KBM-7 (cell line): ENCODE measurements around the gene TBC1D21.

ENCODE experiments used
- DNase-seq: peaks from one replicate; pipeline ENCODE4 v3.0.0-alpha.2; 2015
- in situ Hi-C: fragments of 300-500 bp; cut with MboI; formaldehyde crosslinking; loops from 2 replicates; pipeline ENCODE4 v1.14.3; 2020; ENCODE audit warnings: low sequenced_read_pairs, low pct_unique_long_range_greater_than_20kb, mixed read lengths

TBC1D21 gene

DNA sequence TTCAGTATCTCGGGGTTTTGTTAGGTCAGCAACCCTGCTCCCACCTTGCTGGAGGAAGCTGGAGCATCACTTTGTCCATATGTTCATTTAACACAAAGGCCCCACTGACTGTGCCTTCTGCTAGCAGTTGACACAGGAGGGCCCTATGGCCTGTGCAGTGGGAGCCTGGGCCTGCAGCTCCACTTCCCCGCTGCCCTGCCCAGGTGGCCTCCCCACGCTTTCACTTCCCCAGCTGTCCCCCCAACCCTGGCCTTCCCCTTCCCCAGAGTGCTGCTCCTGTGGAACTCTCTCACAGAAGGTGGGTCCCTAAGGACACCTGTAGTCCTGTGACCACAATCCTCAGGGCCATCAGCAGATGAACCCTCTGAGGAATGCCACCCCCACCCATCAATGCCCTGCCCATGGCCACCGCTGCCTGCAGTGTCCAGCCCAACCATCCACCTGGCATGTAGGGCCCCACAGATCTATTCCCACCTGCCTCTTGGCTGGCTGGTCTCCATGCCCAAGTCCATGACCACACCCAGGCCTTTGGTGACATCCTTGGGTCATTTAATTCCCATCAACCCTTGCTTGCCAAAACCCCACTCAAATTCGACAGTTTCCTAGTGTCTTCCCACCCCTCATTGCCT is 13.5 kb downstream of the TBC1D21 start:
- in situ Hi-C loops, result no loop called here
- DNase-seq, result no peak

DNA sequence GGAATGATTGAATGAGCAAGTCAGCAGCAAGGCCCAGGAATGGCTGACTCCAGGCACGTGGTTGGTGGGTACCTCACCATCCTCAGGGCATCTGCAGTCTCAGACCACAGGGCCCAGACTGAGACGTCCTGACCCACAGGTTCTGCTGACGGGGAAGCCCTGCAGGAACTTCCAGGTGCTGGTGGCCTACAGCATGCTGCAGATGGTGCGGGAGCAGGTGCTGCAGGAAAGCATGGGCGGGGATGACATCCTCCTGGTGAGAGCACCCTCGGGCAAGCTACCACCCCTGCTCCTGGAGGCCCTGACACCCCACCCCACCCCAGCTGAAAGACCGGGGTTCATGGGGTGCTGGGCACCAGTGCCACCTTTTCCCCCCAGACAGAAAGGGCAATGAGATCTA is 14.1 kb downstream of the TBC1D21 start:
- DNase-seq, result no peak
- in situ Hi-C loops, result no loop called here

DNA sequence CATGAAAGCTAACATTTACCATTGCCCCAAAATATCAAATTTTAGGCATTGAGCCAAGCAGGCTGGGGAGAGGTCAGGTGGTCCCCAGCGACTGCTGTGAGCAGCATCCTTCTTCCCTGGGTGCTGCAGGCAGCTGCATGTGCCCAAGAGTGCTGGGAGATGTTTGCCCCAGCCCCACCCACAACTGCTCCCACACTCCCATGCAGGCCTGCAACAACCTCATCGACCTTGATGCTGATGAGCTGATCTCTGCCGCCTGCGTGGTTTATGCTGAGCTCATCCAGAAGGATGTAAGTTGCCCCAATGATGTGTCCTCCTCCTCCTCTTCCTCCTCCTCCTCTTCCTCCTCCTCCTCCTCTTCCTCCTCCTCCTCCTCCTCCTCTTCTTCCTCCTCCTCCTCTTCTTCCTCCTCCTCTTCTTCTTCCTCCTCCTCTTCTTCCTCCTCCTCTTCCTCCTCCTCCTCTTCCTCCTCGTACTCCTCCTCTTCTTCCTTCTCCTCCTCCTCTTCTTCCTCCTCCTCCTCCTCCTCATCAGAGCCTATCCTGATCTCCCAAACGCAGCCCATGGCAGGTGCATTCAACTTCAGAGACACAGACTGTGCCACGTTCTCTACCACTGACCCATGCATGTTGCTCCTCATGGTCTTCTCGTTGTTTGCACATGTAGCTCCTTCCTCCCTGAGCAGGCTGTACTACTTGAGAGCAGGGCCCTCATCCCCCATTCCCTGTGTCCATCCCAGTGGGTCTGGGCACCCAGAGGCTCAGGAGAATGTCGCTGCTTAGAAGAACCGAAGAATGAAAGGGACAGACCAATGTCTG is 15.1 kb downstream of the TBC1D21 start:
- in situ Hi-C loops, result no loop called here
- no peak for DNase-seq

DNA sequence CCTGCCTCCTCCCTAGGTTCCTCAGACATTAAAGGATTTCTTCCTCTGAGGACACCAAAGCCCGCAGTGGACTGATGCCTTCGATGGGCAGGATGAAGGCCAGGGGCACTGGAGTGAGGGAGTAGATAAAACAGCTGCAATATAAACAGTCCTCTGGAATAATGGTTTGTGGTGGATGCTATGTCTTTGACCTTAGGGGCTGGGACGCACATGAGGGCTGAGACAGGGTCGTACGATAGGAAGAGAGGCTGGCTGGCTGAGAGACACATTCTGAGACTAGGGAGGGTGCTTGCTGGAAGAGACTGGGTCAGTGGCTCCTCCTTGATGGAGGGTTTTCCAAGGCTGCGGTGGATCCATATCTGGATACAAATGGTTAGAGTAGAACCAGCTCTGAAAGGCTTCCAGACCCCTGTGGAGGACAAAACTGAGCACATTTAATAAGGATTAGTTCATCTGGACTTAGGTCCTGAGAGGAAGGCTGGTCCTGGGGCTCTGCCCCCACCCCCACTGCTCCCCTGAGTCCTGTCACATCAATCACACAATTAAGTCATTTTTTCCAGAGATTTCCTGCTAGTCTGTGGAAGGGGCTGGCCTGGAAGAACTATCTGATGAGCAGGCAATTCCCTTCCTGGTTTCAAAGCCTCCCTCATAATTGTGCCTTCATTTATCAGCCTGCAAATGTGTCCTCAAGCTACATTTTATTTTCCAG is 15.8 kb downstream of the TBC1D21 start:
- in situ Hi-C loops, result no loop called here

DNA sequence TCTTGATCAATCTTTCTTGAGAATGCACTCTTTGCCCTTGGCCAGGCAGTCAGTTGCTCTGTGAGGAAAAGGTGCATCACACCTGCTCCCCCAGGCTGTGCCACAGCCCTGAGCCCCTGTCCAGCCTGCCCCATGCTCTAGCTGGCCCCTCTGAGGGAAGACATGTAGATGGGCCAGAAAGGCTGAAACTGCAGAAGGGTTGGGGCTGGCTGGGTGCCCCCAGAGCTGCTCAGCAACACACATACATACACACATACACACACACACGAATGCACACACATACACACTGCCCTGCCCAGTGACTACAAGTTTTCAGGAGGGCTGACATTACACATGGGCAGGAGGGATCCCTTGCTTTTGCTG is 16.4 kb downstream of the TBC1D21 start:
- no peak for DNase-seq
- in situ Hi-C loops, result no loop called here

More for the DNA sequence above, 15.8 kb downstream of the TBC1D21 start:
- DNase-seq, result no peak

DNA sequence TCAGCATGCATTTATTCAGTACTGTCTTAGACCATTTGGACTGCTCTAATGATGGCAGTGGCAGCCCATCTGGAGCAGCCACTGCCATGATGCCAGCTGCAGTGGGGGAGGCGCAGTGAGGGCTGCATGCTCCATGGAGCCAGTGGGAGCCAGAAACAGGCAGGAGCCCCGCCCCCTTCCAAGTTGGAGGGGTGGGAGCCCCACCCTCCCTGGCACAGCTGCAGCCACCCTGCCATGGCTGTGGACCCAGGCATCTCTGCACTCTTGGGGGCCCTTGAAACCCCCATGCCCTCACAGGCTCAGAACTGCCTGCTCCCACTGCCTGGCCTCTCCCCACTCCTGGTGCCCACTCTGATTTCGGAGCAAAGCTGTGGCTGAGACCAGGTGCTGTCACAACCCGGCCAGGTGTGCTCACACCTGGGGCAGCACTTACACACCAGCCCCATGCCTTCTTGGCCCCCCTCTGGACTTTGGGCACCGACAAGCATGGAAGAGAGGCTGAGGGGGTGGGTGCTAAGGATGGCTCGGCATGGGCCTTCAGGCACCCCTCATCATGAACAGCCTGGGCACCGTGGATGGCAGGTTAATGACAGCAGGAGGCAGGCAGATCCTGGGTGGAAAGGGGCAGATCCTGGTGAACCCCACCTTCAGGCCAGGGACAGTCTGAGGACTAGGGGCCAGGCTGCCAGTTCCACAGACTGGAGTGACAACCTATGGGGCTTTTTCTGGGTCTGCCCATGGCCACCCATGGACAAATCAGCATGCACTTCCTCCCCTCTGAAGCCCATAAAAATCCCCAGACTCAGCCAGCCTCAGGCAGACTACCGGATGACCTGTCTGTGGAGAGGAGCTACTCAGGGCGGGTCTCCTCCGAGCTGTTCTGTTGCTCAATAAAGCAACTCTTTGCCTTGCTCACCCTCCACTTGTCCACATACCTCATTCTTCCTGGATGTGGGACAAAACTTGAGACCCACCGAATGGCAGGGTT is 18.3 kb downstream of the TBC1D21 start:
- in situ Hi-C loops, result no loop called here
- no peak for DNase-seq

DNA sequence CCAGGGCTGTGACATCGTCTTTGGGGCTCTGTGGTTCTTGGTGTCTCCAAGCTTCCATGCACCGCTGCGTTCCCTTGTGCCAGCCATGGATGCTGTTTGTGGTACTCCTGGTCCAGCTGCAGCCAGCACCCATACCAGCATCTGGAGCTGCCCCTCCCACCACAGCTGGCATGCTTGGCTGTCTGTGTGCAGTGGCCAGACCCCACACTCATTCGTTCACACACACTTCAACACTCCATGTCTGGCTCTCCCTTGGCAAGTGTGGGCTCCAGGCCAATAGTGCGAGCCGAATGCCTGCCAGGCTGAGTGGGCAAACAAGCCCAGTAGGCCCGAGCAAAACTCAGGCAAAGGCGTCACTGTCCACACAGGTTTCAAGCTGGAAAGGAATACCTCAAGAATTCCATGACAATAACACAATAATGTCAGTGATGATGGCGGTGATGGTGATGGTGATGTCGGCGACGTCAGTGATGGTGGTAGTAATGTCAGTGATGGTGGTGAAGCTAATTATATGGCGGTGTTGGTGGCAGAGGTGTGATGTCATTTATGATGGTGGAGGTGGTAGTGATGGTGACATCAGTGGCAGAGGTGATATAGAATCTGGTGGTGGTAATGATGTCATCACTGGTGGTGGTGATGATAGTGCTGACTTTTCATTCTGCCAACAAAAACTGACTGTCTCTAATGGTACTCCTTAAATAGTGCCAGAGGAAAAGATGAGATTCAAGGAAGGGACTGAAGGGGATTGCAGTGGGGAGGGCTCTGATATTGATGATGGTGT is 19.3 kb downstream of the TBC1D21 start:
- in situ Hi-C loops, result no loop called here
- no peak for DNase-seq

DNA sequence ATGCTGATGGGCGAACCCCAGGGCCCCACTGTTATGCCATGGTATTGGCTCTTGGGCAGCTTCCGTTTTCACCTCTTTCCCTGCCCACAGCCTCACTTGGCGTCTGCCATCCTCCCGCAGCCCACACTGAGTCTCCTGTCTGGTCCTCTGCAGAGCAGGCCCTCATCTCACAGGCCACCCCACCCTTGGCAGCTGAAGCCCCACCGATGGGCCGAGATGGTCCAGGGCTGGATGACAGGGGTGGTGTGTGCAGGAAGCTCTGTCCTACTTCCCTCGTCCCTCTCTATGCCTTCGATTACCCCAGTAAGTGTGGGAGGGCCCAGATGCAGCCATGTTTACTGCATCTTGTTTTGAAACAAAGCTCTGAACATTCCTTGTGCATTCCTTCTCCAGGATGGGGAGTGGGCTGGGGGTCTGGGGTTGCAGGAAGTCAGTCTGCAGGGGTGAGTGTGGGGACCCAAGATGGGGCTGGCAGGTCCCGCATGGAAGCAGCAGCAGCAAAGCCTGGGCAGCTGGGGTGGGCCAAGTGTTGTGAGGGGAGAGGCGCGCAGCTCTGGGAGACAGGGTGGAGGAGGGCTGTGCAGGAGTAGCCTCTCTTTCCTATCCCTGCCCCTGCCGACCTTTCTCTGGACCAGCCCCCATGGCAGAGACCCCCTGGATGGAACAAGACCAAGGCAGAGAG is 20.9 kb downstream of the TBC1D21 start:
- DNase-seq, result no peak
- in situ Hi-C loops, result no loop called here

GRCh38 chr15:73897441-73898261 is 24.3 kb downstream of the TBC1D21 start:
- in situ Hi-C loops, result no loop called here
- DNase-seq, result peak; percentile 89

DNA sequence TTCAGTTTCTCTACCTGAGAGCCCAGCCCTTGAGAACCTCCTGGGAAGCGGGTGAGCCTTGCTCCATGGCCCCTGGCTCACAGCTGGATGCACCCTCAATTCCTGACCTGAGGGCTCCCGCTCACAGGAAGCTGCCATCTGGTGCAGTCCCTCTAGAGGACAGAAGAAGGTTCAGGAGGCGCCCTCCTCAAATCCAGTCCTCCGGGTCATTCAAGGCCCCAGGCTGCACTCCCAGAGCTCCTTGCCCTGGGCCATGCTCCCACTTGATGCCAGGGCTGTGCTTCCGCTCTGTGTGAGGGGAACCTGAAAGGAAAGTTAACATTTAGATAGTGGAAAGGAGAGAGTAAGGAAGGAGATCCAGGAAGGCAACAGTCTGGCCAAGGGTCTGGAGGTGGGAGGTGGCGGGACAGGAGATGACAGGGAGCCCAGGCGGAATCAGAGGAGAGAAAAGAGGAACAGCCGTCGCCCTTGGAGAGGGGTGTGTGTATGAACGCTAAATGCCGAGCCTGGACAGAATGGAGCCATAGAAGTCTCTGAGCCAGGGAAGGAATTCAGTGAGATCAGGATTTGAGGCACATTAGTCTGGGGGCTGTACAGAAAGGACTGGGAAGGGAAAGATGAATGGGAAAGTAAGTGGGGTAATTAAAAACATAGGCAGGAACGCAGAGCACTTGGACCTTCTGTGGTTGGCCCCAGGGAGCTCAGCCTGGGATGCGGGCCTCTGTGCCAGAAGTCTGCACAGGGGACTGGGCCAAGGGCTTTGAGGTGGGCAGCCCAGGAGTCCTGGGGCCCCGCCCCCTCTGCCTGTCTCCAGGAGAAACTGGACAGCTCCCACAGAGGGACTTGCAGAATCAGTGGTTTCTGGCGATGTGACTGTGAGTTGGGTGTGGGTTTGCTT is 26.1 kb downstream of the TBC1D21 start:
- peak; percentile 62 for DNase-seq
- in situ Hi-C loops, result no loop called here

DNA sequence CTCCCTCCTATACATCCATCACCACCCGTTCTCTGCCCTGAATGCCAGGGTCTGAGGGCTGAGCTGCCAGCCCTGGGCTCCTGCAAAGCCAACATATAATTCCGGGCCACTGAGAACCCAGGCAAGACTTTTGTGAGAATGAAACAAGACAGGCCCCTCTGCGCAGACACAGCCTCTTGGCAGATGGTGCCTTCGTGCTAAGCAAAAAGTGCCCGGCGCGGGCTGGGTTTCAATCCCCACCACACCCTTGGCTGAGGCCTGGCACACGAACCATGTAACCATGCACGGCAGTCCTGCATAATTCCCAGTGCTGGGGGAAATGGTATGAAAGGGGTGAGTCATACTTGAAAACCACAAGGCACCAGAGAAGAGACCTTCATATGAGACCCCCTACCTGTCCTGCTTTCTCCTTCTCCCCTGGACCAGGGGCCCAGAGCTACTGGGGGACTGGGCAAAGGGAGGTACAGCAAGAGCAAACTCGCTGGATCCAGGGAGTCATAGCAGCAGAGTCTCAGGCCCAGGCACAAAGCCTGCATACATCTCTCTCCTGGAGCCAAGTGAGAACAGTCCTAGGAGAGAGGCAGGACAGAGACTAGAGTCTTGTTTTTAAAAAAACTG is 26.8 kb downstream of the TBC1D21 start:
- DNase-seq, result no peak
- in situ Hi-C loops, result no loop called here

DNA sequence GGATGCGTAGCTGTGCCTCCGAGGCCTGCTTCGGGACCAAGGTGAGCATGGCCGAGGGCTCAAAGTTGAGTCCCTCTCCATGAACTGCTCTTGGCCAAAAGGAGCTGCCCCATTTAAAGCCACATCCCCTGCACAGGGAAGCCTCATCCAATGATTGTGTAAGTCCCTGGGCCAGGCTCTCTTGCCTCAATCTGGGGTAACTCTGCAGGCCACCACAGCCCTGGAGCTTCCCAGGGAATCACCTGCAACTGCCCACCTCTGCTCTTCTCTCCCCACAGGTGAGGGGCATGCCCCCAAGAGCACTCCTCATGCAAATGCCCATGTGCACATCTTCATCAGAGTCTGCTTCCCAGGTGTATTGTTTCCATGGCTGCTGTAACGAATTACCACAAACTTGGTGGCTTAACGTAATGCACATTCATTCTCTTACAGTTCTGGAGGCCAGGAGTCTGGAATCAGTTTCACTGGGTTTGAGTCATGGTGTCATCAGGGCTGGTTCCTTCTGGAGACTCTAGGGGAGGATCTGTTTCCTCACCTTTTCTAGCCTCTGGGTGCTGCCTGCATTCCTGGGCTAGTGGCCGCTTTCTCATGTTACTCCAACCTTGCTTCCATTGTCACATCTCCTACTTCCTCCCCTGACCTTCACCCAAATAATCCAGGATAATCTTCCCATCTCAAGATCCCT is 27.9 kb downstream of the TBC1D21 start:
- in situ Hi-C loops, result no loop called here
- DNase-seq, result no peak

DNA sequence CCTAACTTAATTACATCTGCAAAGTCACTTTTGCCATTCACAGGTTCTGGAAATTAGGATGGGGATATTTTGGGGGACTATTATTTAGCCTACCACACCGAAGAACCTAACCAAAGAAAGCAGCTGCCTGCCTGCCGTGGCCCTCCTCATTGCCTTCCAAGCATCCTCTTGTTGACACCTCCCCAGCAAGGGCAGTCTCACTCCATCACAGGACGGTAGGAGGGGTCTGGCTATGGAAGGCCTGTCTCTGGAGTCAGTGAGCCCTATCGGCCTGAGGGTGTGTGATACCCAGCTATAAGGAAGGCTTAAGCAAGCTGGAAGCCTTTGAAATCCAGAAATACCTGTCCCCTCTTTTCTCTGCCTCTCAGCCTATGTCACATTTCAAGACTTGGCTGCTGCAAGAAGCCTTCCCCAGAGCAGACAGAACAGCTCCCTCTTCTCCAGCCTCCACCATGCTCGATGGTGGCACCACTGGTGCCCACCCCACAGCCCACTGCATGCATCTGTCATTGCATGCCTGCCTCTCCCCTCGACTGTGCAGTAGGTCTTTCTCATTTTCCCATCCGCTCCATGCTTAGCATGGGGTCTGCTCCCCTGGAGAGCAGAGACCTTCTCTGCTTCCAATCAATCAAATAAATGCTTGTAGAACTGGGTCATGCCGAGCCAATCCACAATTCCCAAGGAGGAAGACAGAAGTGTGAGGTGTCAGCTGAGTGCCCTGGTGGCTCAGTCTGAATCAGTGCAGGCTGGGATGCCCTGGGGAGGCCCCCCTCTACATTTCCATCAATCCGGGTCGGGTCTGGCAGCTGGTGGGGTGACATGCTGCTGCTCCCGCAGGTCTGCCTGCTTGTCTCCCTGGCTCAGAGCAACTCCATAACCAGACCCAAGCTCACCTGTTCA is 29.0 kb downstream of the TBC1D21 start:
- no peak for DNase-seq
- in situ Hi-C loops, result no loop called here

GRCh38 chr15:73904026-73904815 is 30.9 kb downstream of the TBC1D21 start:
- in situ Hi-C loops, result no loop called here
- DNase-seq, result no peak
